Transverse colon (tissue), 4 donors: Measurements from ENCODE around the gene ZIC2. TPM values are rescaled to one million over a fixed set of nuclear protein-coding genes. Genes with fewer than 3 reads are reported as not detected.

Experiments
- DNase-seq: peaks from one replicate; pipeline ENCODE4 v3.0.0-alpha.2; 2019
- H3K27ac ChIP-seq, 4 donors: fragments of 200-600 bp; sonication (generic); 2 replicates each; pipeline ENCODE4 v1.5.1; 2016 to 2018; ENCODE audit warnings: inconsistent platforms in 4 of 4
- H3K27me3 ChIP-seq: fragments of 200-600 bp; sonication (generic); 2 replicates; pipeline ENCODE4 v1.5.1; 2017; ENCODE audit warnings: inconsistent platforms
- H3K36me3 ChIP-seq, 4 donors: fragments of 200-600 bp; sonication (generic); 2 replicates each; pipeline ENCODE4 v1.5.1; 2017 to 2019; ENCODE audit warnings: inconsistent platforms in 4 of 4
- H3K4me1 ChIP-seq, 4 donors: fragments of 200-600 bp; sonication (generic); 2 replicates each; pipeline ENCODE4 v1.5.1; 2017 to 2020; ENCODE audit warnings: inconsistent platforms in 4 of 4
- H3K4me3 ChIP-seq, 4 donors: fragments of 200-600 bp; sonication (generic); 1 replicate in 1 of 4; 2 replicates in 3 of 4; pipeline versions ENCODE4 v1.5.1 to v1.6.1; 2017 to 2019; ENCODE audit warnings: inconsistent platforms in 4 of 4
- H3K9me3 ChIP-seq, 2 donors: fragments of 200-600 bp; sonication (generic); 2 replicates each; pipeline ENCODE4 v1.5.1; 2017 to 2019; ENCODE audit warnings: inconsistent platforms in 2 of 2
- CTCF ChIP-seq, 5 experiments: fragments of 200-600 bp in 3 of 5; fragments of 450-650 bp in 2 of 5; sonication (generic) in 3 of 5; IDR thresholded peaks; 1 replicate in 2 of 5; 2 replicates in 3 of 5; pipeline ENCODE4 v1.5.1; 2016 to 2017; ENCODE audit warnings: antibody characterized with exemption in 5 of 5, inconsistent platforms in 3 of 5, mild to moderate bottlenecking in 2 of 5, moderate library complexity in 1 of 5
- EP300 ChIP-seq: sonication (generic); formaldehyde crosslinking; IDR thresholded peaks from one replicate; pipeline ENCODE4 v1.6.1; 2017; ENCODE audit warnings: antibody characterized with exemption, low read depth
- POLR2A ChIP-seq: fragments of 450-650 bp; IDR thresholded peaks from one replicate; pipeline ENCODE4 v1.6.1; 2016; ENCODE audit warnings: antibody characterized with exemption, mild to moderate bottlenecking, moderate library complexity
- POLR2AphosphoS5 ChIP-seq, 3 donors: sonication (generic); formaldehyde crosslinking; IDR thresholded peaks; one replicate each; pipeline ENCODE4 v1.6.1; 2016; ENCODE audit warnings: antibody characterized with exemption in 3 of 3
- WGBS, 2 donors: methylation state at CpG; one replicate each; pipeline ENCODE4 v1.1.5; 2018; ENCODE audit warnings: low coverage in 1 of 2; 5-methylcytosine and 5-hydroxymethylcytosine counted together
- in situ Hi-C, 4 donors: fragments of 200-750 bp; cut with MboI; loops; one replicate each; pipeline versions ENCODE4 v1.15.0 to v1.15.1; 2017; ENCODE audit warnings: low sequenced_read_pairs in 3 of 4, low pct_ligation_motif_present in 1 of 4, low pct_unique_long_range_greater_than_20kb in 1 of 4
- intact Hi-C: fragments of 100-400 bp; cut with DNase I; formaldehyde crosslinking; loops from one replicate; pipeline ENCODE4 v1.15.1; 2023; ENCODE audit warnings: low total_unique reads
- total RNA-seq, 4 donors: library from RNA; depleted of rRNA; stranded (reverse); fragments of >200 nt; gene quantifications; one replicate each; pipeline ENCODE4 v1.1.0, GENCODE V29; 2016

The ZIC2 gene
- total RNA-seq, 4 donors from 2014 or later: not detected

- TF ChIP-seq CTCF (IDR thresholded peaks at IDR 0.05): no peak
- TF ChIP-seq EP300: no peak
- no peak for TF ChIP-seq POLR2A
- TF ChIP-seq POLR2AphosphoS5 (IDR thresholded peaks at IDR 0.05): no peak
- Histone ChIP-seq H3K27me3 (peaks cover 96% of the 10 kb centered on the region), H3K36me3 (no peaks in the 10 kb centered on the region), H3K4me1 (peaks cover 0 to 10% (median 2%) of the 10 kb centered on the region in 4 donors), H3K27ac (no peak overlapping the region), H3K9me3 (no peaks in the 10 kb centered on the region), H3K4me3 (no peak overlapping the region)
- no peak for DNase-seq
- in situ Hi-C loops: no loop called here
- 72 to 80% methylated on average over 1 to 24 of the region's 40 CpGs for WGBS, 2 donors
- intact Hi-C loops: no loop called here
Measured at GRCh38 chr13:99997702-99998214, 16.2 kb downstream of the ZIC2 start.

- in situ Hi-C loops (no loop called here), intact Hi-C loops (no loop called here)
- H3K4me1 ChIP-seq: peaks cover 0 to 10% (median 2%) of the 10 kb centered on the region in 4 donors
- no peak for DNase-seq
- TF ChIP-seq EP300 (no peak), CTCF (IDR thresholded peaks at IDR 0.05) (no peak), POLR2A (no peak), POLR2AphosphoS5 (IDR thresholded peaks at IDR 0.05) (no peak)
- H3K36me3 ChIP-seq: no peaks in the 10 kb centered on the region
- peaks cover 96% of the 10 kb centered on the region for H3K27me3 ChIP-seq
- no peak overlapping the region for H3K4me3 ChIP-seq
- H3K9me3 ChIP-seq: no peaks in the 10 kb centered on the region
- no peak overlapping the region for H3K27ac ChIP-seq
- WGBS, 2 donors: 87 to 89% methylated on average over 10 to 11 of the region's 11 CpGs
Measured at GRCh38 chr13:99998261-99998660, 16.7 kb downstream of the ZIC2 start.

- Histone ChIP-seq H3K4me3 (no peak overlapping the region), H3K27me3 (no peaks in the 10 kb centered on the region), H3K9me3 (no peaks in the 10 kb centered on the region), H3K36me3 (no peaks in the 10 kb centered on the region), H3K27ac (no peak overlapping the region), H3K4me1 (no peaks in the 10 kb centered on the region)
- DNase-seq: no peak
- in situ Hi-C loops (no loop called here), intact Hi-C loops (no loop called here)
- WGBS, 2 donors: 91 to 93% methylated on average over 1 of the region's 1 CpG
- no peak for TF ChIP-seq EP300
- TF ChIP-seq CTCF (IDR thresholded peaks at IDR 0.05): no peak
- TF ChIP-seq POLR2A: no peak
- TF ChIP-seq POLR2AphosphoS5 (IDR thresholded peaks at IDR 0.05): no peak
Measured at GRCh38 chr13:100014621-100015020, 33.0 kb downstream of the ZIC2 start.

GRCh38 chr13:100019780-100020356 is 38.3 kb downstream of the ZIC2 start:
- Histone ChIP-seq H3K36me3 (no peaks in the 10 kb centered on the region), H3K4me3 (no peak overlapping the region), H3K27me3 (no peaks in the 10 kb centered on the region), H3K9me3 (no peaks in the 10 kb centered on the region), H3K27ac (no peak overlapping the region), H3K4me1 (peaks cover 0 to 6% (median 0%) of the 10 kb centered on the region in 4 donors)
- TF ChIP-seq POLR2AphosphoS5 (IDR thresholded peaks at IDR 0.05) (no peak), EP300 (no peak), CTCF (IDR thresholded peaks at IDR 0.05) (no peak), POLR2A (no peak)
- in situ Hi-C loops: no loop called here
- DNase-seq: no peak
- 88 to 100% methylated on average over 1 to 3 of the region's 3 CpGs for WGBS, 2 donors
- intact Hi-C loops: no loop called here
